HepG2 (cell line): Measurements from ENCODE around the gene PIK3CB. TPM values are rescaled to one million over a fixed set of nuclear protein-coding genes. Genes with fewer than 3 reads are reported as not detected.

Experiments used
- BCL6 ChIP-seq: IDR thresholded peaks from 2 replicates; pipeline ENCODE4 v1.6.1; 2016; ENCODE audit warnings: missing genetic modification reagents, missing compliant biosample characterization
- GATA4 ChIP-seq: sonication (generic); IDR thresholded peaks from 2 replicates; pipeline ENCODE4 v1.6.1; 2016; ENCODE audit warnings: antibody characterized with exemption, low read depth, borderline replicate concordance
- GATAD2A ChIP-seq: IDR thresholded peaks from 2 replicates; pipeline ENCODE4 v1.6.1; 2016
- HMG20A ChIP-seq: IDR thresholded peaks from 2 replicates; pipeline ENCODE4 v1.6.1; 2016; ENCODE audit warnings: borderline replicate concordance
- HOXA3 ChIP-seq: sonication (generic); formaldehyde crosslinking; IDR thresholded peaks from 2 replicates; pipeline ENCODE4 v1.5.0; 2020; ENCODE audit warnings: missing genetic modification reagents
- IRF2 ChIP-seq: IDR thresholded peaks from 2 replicates; pipeline ENCODE4 v1.6.1; 2018; ENCODE audit warnings: missing genetic modification reagents, missing compliant biosample characterization
- ISL2 ChIP-seq: sonication (generic); formaldehyde crosslinking; IDR thresholded peaks from 2 replicates; pipeline ENCODE4 v1.5.0; 2020; ENCODE audit warnings: missing genetic modification reagents
- RXRB ChIP-seq: IDR thresholded peaks from 2 replicates; pipeline ENCODE4 v1.6.1; 2016; ENCODE audit warnings: borderline replicate concordance, missing genetic modification reagents, missing compliant biosample characterization
- SALL1 ChIP-seq: sonication (generic); formaldehyde crosslinking; IDR thresholded peaks from 2 replicates; pipeline ENCODE4 v1.8.0; 2022; ENCODE audit warnings: mild to moderate bottlenecking, missing genetic modification reagents
- SIX1 ChIP-seq: sonication (generic); formaldehyde crosslinking; IDR thresholded peaks from 2 replicates; pipeline ENCODE4 v1.4.0; 2020; ENCODE audit warnings: missing genetic modification reagents, borderline replicate concordance
- SMAD3 ChIP-seq: sonication (generic); formaldehyde crosslinking; IDR thresholded peaks from 2 replicates; pipeline ENCODE4 v1.4.0; 2020; ENCODE audit warnings: missing genetic modification reagents
- SOX13 ChIP-seq, 3 experiments: fragments of 450-650 bp in 1 of 3; sonication (generic) in 1 of 3; formaldehyde crosslinking in 1 of 3; IDR thresholded peaks in 2 of 3; conservative IDR thresholded peaks in 1 of 3; 2 replicates each; pipeline versions ENCODE4 v1.5.0 to v1.6.1; 2016 to 2020; ENCODE audit warnings: antibody characterized with exemption in 1 of 3, mild to moderate bottlenecking in 1 of 3, missing compliant biosample characterization in 1 of 3, missing genetic modification reagents in 1 of 3, moderate library complexity in 1 of 3
- SOX6 ChIP-seq, 2 experiments: fragments of 450-650 bp in 1 of 2; sonication (generic) in 1 of 2; formaldehyde crosslinking in 1 of 2; IDR thresholded peaks; 2 replicates each; pipeline versions ENCODE4 v1.4.0 to v1.6.1; 2017 to 2020; ENCODE audit warnings: antibody characterized with exemption in 1 of 2, mild to moderate bottlenecking in 1 of 2, missing genetic modification reagents in 1 of 2
- STAG1 ChIP-seq: sonication (generic); formaldehyde crosslinking; IDR thresholded peaks from 2 replicates; pipeline ENCODE4 v1.4.0; 2020; ENCODE audit warnings: missing genetic modification reagents
- TFAP4 ChIP-seq: sonication (generic); IDR thresholded peaks from 2 replicates; pipeline ENCODE4 v1.6.1; 2016; ENCODE audit warnings: low read depth, borderline replicate concordance
- TGIF2 ChIP-seq: IDR thresholded peaks from 2 replicates; pipeline ENCODE4 v1.6.1; 2016; ENCODE audit warnings: control low read depth, missing compliant biosample characterization
- ZBED4 ChIP-seq: sonication (generic); formaldehyde crosslinking; IDR thresholded peaks from 2 replicates; pipeline ENCODE4 v1.4.0; 2020; ENCODE audit warnings: missing genetic modification reagents, borderline replicate concordance
- ZBTB38 ChIP-seq: sonication (generic); formaldehyde crosslinking; IDR thresholded peaks from 2 replicates; pipeline ENCODE4 v1.5.1; 2020; ENCODE audit warnings: mild to moderate bottlenecking, missing genetic modification reagents
- ZFP90 ChIP-seq: sonication (generic); formaldehyde crosslinking; IDR thresholded peaks from 2 replicates; pipeline ENCODE4 v1.8.0; 2022; ENCODE audit warnings: missing genetic modification reagents, mild to moderate bottlenecking, inconsistent platforms, borderline replicate concordance
- ZKSCAN8 ChIP-seq: IDR thresholded peaks from 2 replicates; pipeline ENCODE4 v1.6.1; 2016; ENCODE audit warnings: borderline replicate concordance, missing genetic modification reagents, missing compliant biosample characterization
- ZNF143 ChIP-seq: sonication (generic); formaldehyde crosslinking; IDR thresholded peaks from 2 replicates; pipeline ENCODE4 v1.4.0; 2020; ENCODE audit warnings: missing genetic modification reagents
- ZNF441 ChIP-seq: sonication (generic); formaldehyde crosslinking; IDR thresholded peaks from 2 replicates; pipeline ENCODE4 v1.7.0; 2021; ENCODE audit warnings: missing genetic modification reagents, borderline replicate concordance
- ZNF503 ChIP-seq: sonication (generic); formaldehyde crosslinking; IDR thresholded peaks from 2 replicates; pipeline ENCODE4 v1.4.0; 2020; ENCODE audit warnings: missing genetic modification reagents
- ZNF614 ChIP-seq: IDR thresholded peaks from 2 replicates; pipeline ENCODE4 v1.6.1; 2018; ENCODE audit warnings: missing biosample characterization, missing genetic modification reagents, inconsistent platforms, borderline replicate concordance
- ZNF792 ChIP-seq: IDR thresholded peaks from 2 replicates; pipeline ENCODE4 v1.6.1; 2016
- polyA plus RNA-seq, 8 experiments: library from polyadenylated mRNA; depleted of rRNA in 3 of 8; stranded (reverse) in 7 of 8; unstranded in 1 of 8; fragments of >200 nt; fragmentation: Illumina TruSeq in 4 of 8; extraction: Trizol in 4 of 8; gene quantifications; 2 replicates each; pipeline versions ENCODE4 v1.2.1 to v1.2.3, GENCODE V29; 2011 to 2016; ENCODE audit warnings: low read depth in 4 of 8, missing spikeins in 1 of 8, mixed read lengths in 1 of 8; ENCODE audit not compliant: insufficient read depth in 1 of 8
- total RNA-seq, 5 experiments: library from RNA; depleted of rRNA; stranded (reverse); fragments of >200 nt; fragmentation: Illumina TruSeq; extraction: Trizol; gene quantifications; 2 replicates each; pipeline ENCODE4 v1.2.3, GENCODE V29; 2016; ENCODE audit warnings: low read depth in 1 of 5

The PIK3CB gene
- total and polyA plus RNA-seq, 2 of the 13 experiments (the other 11 are each of a cell fraction or from before 2014, with no cell fraction given), result 6.6 to 18.7 TPM

DNA sequence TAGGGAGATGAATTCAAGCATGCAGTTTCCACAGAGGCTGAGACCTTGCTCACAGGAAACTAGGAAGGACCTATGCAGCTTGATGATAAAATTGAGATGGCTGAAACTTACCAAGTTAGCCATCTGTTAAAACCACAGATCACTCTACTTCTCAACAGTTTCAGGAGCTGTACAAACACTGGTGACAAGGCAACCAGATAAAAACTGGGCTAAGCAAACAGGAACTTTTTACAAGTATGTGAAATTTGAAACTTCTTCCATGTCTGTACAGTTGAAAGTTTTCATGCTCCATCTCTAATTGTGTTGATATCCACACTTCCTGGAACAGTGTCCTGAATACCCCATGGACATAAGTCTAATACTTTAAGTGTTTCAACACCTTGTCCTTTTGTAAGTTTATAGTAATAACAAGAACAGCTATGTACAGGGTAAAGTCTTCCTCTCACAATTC lies 147.9 kb downstream of the PIK3CB start (continued):
- peak; percentile 84 for TF ChIP-seq ZNF503 (CRISPR knock-in tag)
- TF ChIP-seq TGIF2, result 0 out of 2 replicates have a peak, but pooled peaks have one; percentile 30
- TF ChIP-seq TFAP4, result peak; percentile 27; the same call in 1 of the 2 replicates
- no peak for TF ChIP-seq SOX6 (IDR thresholded peaks at IDR 0.05)
- peak; percentile 77 for TF ChIP-seq SOX6 (CRISPR knock-in tag; IDR thresholded peaks at IDR 0.05)
- no peak for TF ChIP-seq SOX13 (IDR thresholded peaks at IDR 0.05)
- peak in 1 of 2 experiments; percentile 82; a peak in 2 of 4 replicates for TF ChIP-seq SOX13 (CRISPR knock-in tag; conservative IDR thresholded peaks at IDR 0.05 in 1 of 2, IDR thresholded peaks at IDR 0.05 in 1 of 2)
- no peak for TF ChIP-seq ZFP90 (CRISPR knock-in tag)
- peak; percentile 56; the same call in 1 of the 2 replicates for TF ChIP-seq ZKSCAN8
- TF ChIP-seq IRF2 (CRISPR knock-in tag), result peak; percentile 50; the same call in 1 of the 2 replicates
- TF ChIP-seq SALL1 (CRISPR knock-in tag), result peak; percentile 61; the same call in 1 of the 2 replicates
- TF ChIP-seq ZNF614, result 0 out of 2 replicates have a peak, but pooled peaks have one; percentile 51
- peak; percentile 74; the same call in 1 of the 2 replicates for TF ChIP-seq HMG20A (CRISPR knock-in tag)
- TF ChIP-seq GATAD2A, result peak; percentile 66
- TF ChIP-seq ZBED4 (CRISPR knock-in tag), result no peak
- peak; percentile 84 for TF ChIP-seq GATA4
- peak; percentile 11; the same call in 1 of the 2 replicates for TF ChIP-seq STAG1 (CRISPR knock-in tag)
- no peak for TF ChIP-seq ZNF441 (CRISPR knock-in tag)
- TF ChIP-seq SIX1, result peak; percentile 98
- TF ChIP-seq ZNF143, result no peak
- 0 out of 2 replicates have a peak, but pooled peaks have one; percentile 28 for TF ChIP-seq SMAD3 (CRISPR knock-in tag)
- 0 out of 2 replicates have a peak, but pooled peaks have one; percentile 27 for TF ChIP-seq ZNF792 (CRISPR knock-in tag)
- peak; percentile 72 for TF ChIP-seq BCL6
- TF ChIP-seq RXRB (CRISPR knock-in tag), result peak; percentile 52; the same call in 1 of the 2 replicates
- TF ChIP-seq HOXA3 (CRISPR knock-in tag), result peak; percentile 34; the same call in 1 of the 2 replicates
- TF ChIP-seq ISL2 (CRISPR knock-in tag), result peak; percentile 88
- no peak for TF ChIP-seq ZBTB38 (CRISPR knock-in tag)
